Dermis microvascular lymphatic vessel endothelial cell (primary cell): ENCODE measurements around the gene CFAP251. TPM values are rescaled to one million over a fixed set of nuclear protein-coding genes. Genes with fewer than 3 reads are reported as not detected.
A peak's percentile ranks its signal among the peaks of the same experiment; 100 is the strongest.
"Not testable (repeated sequence)": the region's sequence is repeated elsewhere in the genome, so short reads cannot be mapped to it uniquely, and the experiment has no call there.

Experiments used
- DNase-seq, 2 donors: peaks; one replicate each; pipeline versions ENCODE4 v3.0.0 to v3.0.0-alpha.2; 2010; ENCODE audit warnings: low read depth in 2 of 2
- total RNA-seq: library from RNA; depleted of rRNA; stranded (reverse); fragments of >200 nt; gene quantifications from 2 replicates; pipeline ENCODE4 v1.2.1, GENCODE V29; 2014

The CFAP251 gene
- total RNA-seq, result 2.3 and 4.2 TPM in 2 replicates

- DNase-seq, result peak; percentile 83 to 85
Observed at GRCh38 chr12:121917950-121918678, at the start of gene CFAP251. CFAP251 (plus strand) TSS chr12:121918592; CDS start chr12:121921306, 2,714 bp downstream.

- not testable (repeated sequence) for DNase-seq
Observed at GRCh38 chr12:121869229-121869628, 49.2 kb upstream of the CFAP251 start.

GRCh38 chr12:121871467-121871866 is 46.9 kb upstream of the CFAP251 start:
- DNase-seq, result no peak

GRCh38 chr12:121872546-121873215 is 45.7 kb upstream of the CFAP251 start:
- no peak for DNase-seq

GRCh38 chr12:121873216-121873569 is 45.2 kb upstream of the CFAP251 start:
- no peak for DNase-seq

GRCh38 chr12:121874071-121874470 is 44.3 kb upstream of the CFAP251 start:
- DNase-seq, result no peak

GRCh38 chr12:121875582-121875981 is 42.8 kb upstream of the CFAP251 start:
- DNase-seq, result no peak

- not testable (repeated sequence) for DNase-seq
Observed at GRCh38 chr12:121876080-121876447, 42.3 kb upstream of the CFAP251 start.

- no peak for DNase-seq
Observed at GRCh38 chr12:121883315-121883660, 35.1 kb upstream of the CFAP251 start.

GRCh38 chr12:121885129-121885528 is 33.3 kb upstream of the CFAP251 start:
- not testable (repeated sequence) for DNase-seq

GRCh38 chr12:121888083-121888477 is 30.3 kb upstream of the CFAP251 start:
- DNase-seq, result no peak

GRCh38 chr12:121888478-121889273 is 29.7 kb upstream of the CFAP251 start, which contains the start of gene PSMD9:
PSMD9 (plus strand) TSS chr12:121888790; CDS start chr12:121888857, 67 bp downstream.
- peak; percentile 90 to 96 for DNase-seq

- DNase-seq, result no peak
Observed at GRCh38 chr12:121889274-121889624, 29.1 kb upstream of the CFAP251 start.

- DNase-seq, result not testable (repeated sequence)
Observed at GRCh38 chr12:121889661-121890060, 28.7 kb upstream of the CFAP251 start.

GRCh38 chr12:121892673-121893561 is 25.5 kb upstream of the CFAP251 start:
- DNase-seq, result no peak

GRCh38 chr12:121893961-121894460 is 24.4 kb upstream of the CFAP251 start:
- DNase-seq, result peak; percentile 37 to 74

GRCh38 chr12:121894633-121895032 is 23.8 kb upstream of the CFAP251 start:
- DNase-seq, result peak; percentile 31 to 72

GRCh38 chr12:121898287-121898686 is 20.1 kb upstream of the CFAP251 start:
- no peak for DNase-seq

- no peak for DNase-seq
Observed at GRCh38 chr12:121899590-121899989, 18.8 kb upstream of the CFAP251 start.

GRCh38 chr12:121903202-121903601 is 15.2 kb upstream of the CFAP251 start:
- DNase-seq, result no peak

- DNase-seq, result no peak
Observed at GRCh38 chr12:121905746-121906145, 12.6 kb upstream of the CFAP251 start.
